HepG2 (cell line): ENCODE data around the gene GFY. TPM values are rescaled to one million over a fixed set of nuclear protein-coding genes. Genes with fewer than 3 reads are reported as not detected.

ENCODE experiments used
- AKAP8 ChIP-seq: sonication (generic); formaldehyde crosslinking; IDR thresholded peaks from 2 replicates; pipeline ENCODE4 v1.5.1; 2020; ENCODE audit warnings: mild to moderate bottlenecking, missing genetic modification reagents
- ARNT ChIP-seq: fragments of 450-650 bp; IDR thresholded peaks from 2 replicates; pipeline ENCODE4 v1.6.1; 2017
- ATRX ChIP-seq: sonication (generic); formaldehyde crosslinking; IDR thresholded peaks from 2 replicates; pipeline ENCODE4 v1.4.0; 2020; ENCODE audit warnings: missing genetic modification reagents, borderline replicate concordance
- CBFB ChIP-seq: sonication (generic); formaldehyde crosslinking; IDR thresholded peaks from 2 replicates; pipeline ENCODE4 v1.4.0; 2020; ENCODE audit warnings: missing genetic modification reagents
- EED ChIP-seq: sonication (generic); formaldehyde crosslinking; IDR thresholded peaks from 2 replicates; pipeline ENCODE4 v1.5.0; 2020; ENCODE audit warnings: mild to moderate bottlenecking, missing genetic modification reagents
- GLI4 ChIP-seq: sonication (generic); formaldehyde crosslinking; IDR thresholded peaks from 2 replicates; pipeline ENCODE4 v1.5.1; 2020; ENCODE audit warnings: missing genetic modification reagents, mild to moderate bottlenecking, moderate library complexity, borderline replicate concordance
- HNRNPLL ChIP-seq: fragments of 200-400 bp; formaldehyde crosslinking; IDR thresholded peaks from 2 replicates; pipeline ENCODE4 v1.6.1; 2017; ENCODE audit warnings: mild to moderate bottlenecking, low read depth, low read length; ENCODE audit not compliant: poor library complexity, severe bottlenecking
- KLF13 ChIP-seq: sonication (generic); formaldehyde crosslinking; IDR thresholded peaks from 2 replicates; pipeline ENCODE4 v1.4.0; 2020; ENCODE audit warnings: mild to moderate bottlenecking, missing genetic modification reagents
- THYN1 ChIP-seq: sonication (generic); formaldehyde crosslinking; IDR thresholded peaks from 2 replicates; pipeline ENCODE4 v1.8.1; 2023; ENCODE audit warnings: low read depth, mild to moderate bottlenecking, moderate library complexity, missing genetic modification reagents, borderline replicate concordance
- TOE1 ChIP-seq: sonication (generic); formaldehyde crosslinking; IDR thresholded peaks from 2 replicates; pipeline ENCODE4 v1.4.0; 2020; ENCODE audit warnings: mild to moderate bottlenecking, missing genetic modification reagents
- ZNF224 ChIP-seq: sonication (generic); formaldehyde crosslinking; IDR thresholded peaks from 2 replicates; pipeline ENCODE4 v1.5.0; 2020; ENCODE audit warnings: mild to moderate bottlenecking, missing genetic modification reagents
- ZNF629 ChIP-seq: sonication (generic); formaldehyde crosslinking; conservative IDR thresholded peaks from 2 replicates; pipeline ENCODE4 v1.5.0; 2020; ENCODE audit warnings: missing genetic modification reagents
- ZNF644 ChIP-seq: IDR thresholded peaks from 2 replicates; pipeline ENCODE4 v1.6.1; 2016; ENCODE audit warnings: low read depth
- polyA plus RNA-seq, 8 experiments: library from polyadenylated mRNA; depleted of rRNA in 3 of 8; stranded (reverse) in 7 of 8; unstranded in 1 of 8; fragments of >200 nt; fragmentation: Illumina TruSeq in 4 of 8; extraction: Trizol in 4 of 8; gene quantifications; 2 replicates each; pipeline versions ENCODE4 v1.2.1 to v1.2.3, GENCODE V29; 2011 to 2016; ENCODE audit warnings: low read depth in 4 of 8, missing spikeins in 1 of 8, mixed read lengths in 1 of 8; ENCODE audit not compliant: insufficient read depth in 1 of 8
- total RNA-seq, 5 experiments: library from RNA; depleted of rRNA; stranded (reverse); fragments of >200 nt; fragmentation: Illumina TruSeq; extraction: Trizol; gene quantifications; 2 replicates each; pipeline ENCODE4 v1.2.3, GENCODE V29; 2016; ENCODE audit warnings: low read depth in 1 of 5
- TF ChIP-seq, protein P1 (sequence below): sonication (generic); formaldehyde crosslinking; IDR thresholded peaks from 2 replicates; pipeline ENCODE4 v1.4.0; 2020; ENCODE audit warnings: missing genetic modification reagents
- TF ChIP-seq, protein P2 (sequence below): sonication (generic); formaldehyde crosslinking; IDR thresholded peaks from 2 replicates; pipeline ENCODE4 v1.5.0; 2020; ENCODE audit warnings: mild to moderate bottlenecking, missing genetic modification reagents
- TF ChIP-seq, protein P3 (sequence below): sonication (generic); formaldehyde crosslinking; conservative IDR thresholded peaks from 2 replicates; pipeline ENCODE4 v1.4.0; 2020; ENCODE audit warnings: mild to moderate bottlenecking, missing genetic modification reagents, moderate library complexity
- TF ChIP-seq, protein P4 (sequence below): sonication (generic); formaldehyde crosslinking; IDR thresholded peaks from 2 replicates; pipeline ENCODE4 v1.5.1; 2020; ENCODE audit warnings: missing genetic modification reagents, mild to moderate bottlenecking, borderline replicate concordance
- TF ChIP-seq, protein P5 (sequence below): sonication (generic); formaldehyde crosslinking; IDR thresholded peaks from 2 replicates; pipeline ENCODE4 v1.8.1; 2023; ENCODE audit warnings: mild to moderate bottlenecking, missing genetic modification reagents, borderline replicate concordance
- TF ChIP-seq, protein P6 (sequence below): sonication (generic); formaldehyde crosslinking; IDR thresholded peaks from 2 replicates; pipeline ENCODE4 v1.4.0; 2020; ENCODE audit warnings: missing genetic modification reagents, mild to moderate bottlenecking, borderline replicate concordance

GFY gene
- total and polyA plus RNA-seq, 2 of the 13 experiments (the other 11 are each of a cell fraction or from before 2014, with no cell fraction given): not detected

DNA sequence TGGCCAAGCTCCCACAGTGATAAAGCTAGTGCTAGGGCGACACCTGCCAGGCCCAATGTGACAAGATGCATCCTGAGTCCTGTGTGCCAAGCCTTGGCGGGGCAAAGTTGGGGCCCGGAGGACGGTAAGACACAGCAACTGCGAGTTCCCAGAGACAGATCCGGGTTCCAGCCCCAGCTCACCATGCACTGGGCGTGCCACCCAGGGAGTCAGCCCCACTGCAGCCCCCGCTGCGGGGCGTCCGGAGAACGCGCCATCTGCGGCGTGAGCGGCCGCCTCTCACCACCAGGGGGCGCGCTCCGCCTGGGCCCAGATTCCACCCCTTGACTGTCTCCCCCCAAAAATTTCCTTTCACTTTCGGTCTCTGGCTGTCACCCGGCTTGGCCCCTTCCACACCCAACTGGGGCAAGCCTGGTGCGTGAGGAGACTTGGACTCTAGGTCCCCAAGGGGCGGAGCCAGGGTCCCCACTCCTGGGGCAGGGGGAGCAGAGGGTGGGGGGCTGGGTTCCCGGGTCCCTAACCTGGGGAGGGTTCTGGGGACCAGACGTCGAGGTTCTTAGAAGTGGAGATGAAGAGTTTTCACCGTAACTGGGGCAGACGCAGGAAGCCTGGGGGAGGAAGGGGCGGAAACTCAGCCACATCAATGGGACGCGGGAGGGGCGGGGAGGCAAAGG, 48.8 kb downstream of the GFY start, which contains the start of gene FLT3LG (continued):
- TF ChIP-seq HNRNPLL: peak; percentile 87
- TF ChIP-seq CBFB: peak; percentile 54; the same call in 1 of the 2 replicates
- TF ChIP-seq AKAP8 (CRISPR knock-in tag): no peak
- TF ChIP-seq, protein P1, sequence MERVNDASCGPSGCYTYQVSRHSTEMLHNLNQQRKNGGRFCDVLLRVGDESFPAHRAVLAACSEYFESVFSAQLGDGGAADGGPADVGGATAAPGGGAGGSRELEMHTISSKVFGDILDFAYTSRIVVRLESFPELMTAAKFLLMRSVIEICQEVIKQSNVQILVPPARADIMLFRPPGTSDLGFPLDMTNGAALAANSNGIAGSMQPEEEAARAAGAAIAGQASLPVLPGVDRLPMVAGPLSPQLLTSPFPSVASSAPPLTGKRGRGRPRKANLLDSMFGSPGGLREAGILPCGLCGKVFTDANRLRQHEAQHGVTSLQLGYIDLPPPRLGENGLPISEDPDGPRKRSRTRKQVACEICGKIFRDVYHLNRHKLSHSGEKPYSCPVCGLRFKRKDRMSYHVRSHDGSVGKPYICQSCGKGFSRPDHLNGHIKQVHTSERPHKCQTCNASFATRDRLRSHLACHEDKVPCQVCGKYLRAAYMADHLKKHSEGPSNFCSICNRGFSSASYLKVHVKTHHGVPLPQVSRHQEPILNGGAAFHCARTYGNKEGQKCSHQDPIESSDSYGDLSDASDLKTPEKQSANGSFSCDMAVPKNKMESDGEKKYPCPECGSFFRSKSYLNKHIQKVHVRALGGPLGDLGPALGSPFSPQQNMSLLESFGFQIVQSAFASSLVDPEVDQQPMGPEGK (CRISPR knock-in tag): peak; percentile 95
- TF ChIP-seq ZNF644 (CRISPR knock-in tag): no peak
- TF ChIP-seq TOE1 (CRISPR knock-in tag): no peak
- no peak for TF ChIP-seq EED (CRISPR knock-in tag)
- no peak for TF ChIP-seq ZNF629 (CRISPR knock-in tag)
- TF ChIP-seq GLI4: no peak
- TF ChIP-seq, protein P2, sequence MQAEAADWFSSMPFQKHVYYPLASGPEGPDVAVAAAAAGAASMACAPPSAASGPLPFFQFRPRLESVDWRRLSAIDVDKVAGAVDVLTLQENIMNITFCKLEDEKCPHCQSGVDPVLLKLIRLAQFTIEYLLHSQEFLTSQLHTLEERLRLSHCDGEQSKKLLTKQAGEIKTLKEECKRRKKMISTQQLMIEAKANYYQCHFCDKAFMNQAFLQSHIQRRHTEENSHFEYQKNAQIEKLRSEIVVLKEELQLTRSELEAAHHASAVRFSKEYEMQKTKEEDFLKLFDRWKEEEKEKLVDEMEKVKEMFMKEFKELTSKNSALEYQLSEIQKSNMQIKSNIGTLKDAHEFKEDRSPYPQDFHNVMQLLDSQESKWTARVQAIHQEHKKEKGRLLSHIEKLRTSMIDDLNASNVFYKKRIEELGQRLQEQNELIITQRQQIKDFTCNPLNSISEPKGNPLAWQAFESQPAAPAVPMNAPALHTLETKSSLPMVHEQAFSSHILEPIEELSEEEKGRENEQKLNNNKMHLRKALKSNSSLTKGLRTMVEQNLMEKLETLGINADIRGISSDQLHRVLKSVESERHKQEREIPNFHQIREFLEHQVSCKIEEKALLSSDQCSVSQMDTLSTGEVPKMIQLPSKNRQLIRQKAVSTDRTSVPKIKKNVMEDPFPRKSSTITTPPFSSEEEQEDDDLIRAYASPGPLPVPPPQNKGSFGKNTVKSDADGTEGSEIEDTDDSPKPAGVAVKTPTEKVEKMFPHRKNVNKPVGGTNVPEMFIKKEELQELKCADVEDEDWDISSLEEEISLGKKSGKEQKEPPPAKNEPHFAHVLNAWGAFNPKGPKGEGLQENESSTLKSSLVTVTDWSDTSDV (CRISPR knock-in tag): no peak
- TF ChIP-seq KLF13 (CRISPR knock-in tag): 0 out of 2 replicates have a peak, but pooled peaks have one; percentile 49
- TF ChIP-seq THYN1 (CRISPR knock-in tag): no peak
- TF ChIP-seq ZNF224 (CRISPR knock-in tag): no peak
- TF ChIP-seq ATRX (CRISPR knock-in tag): no peak
- TF ChIP-seq ARNT: no peak
- TF ChIP-seq, protein P3, sequence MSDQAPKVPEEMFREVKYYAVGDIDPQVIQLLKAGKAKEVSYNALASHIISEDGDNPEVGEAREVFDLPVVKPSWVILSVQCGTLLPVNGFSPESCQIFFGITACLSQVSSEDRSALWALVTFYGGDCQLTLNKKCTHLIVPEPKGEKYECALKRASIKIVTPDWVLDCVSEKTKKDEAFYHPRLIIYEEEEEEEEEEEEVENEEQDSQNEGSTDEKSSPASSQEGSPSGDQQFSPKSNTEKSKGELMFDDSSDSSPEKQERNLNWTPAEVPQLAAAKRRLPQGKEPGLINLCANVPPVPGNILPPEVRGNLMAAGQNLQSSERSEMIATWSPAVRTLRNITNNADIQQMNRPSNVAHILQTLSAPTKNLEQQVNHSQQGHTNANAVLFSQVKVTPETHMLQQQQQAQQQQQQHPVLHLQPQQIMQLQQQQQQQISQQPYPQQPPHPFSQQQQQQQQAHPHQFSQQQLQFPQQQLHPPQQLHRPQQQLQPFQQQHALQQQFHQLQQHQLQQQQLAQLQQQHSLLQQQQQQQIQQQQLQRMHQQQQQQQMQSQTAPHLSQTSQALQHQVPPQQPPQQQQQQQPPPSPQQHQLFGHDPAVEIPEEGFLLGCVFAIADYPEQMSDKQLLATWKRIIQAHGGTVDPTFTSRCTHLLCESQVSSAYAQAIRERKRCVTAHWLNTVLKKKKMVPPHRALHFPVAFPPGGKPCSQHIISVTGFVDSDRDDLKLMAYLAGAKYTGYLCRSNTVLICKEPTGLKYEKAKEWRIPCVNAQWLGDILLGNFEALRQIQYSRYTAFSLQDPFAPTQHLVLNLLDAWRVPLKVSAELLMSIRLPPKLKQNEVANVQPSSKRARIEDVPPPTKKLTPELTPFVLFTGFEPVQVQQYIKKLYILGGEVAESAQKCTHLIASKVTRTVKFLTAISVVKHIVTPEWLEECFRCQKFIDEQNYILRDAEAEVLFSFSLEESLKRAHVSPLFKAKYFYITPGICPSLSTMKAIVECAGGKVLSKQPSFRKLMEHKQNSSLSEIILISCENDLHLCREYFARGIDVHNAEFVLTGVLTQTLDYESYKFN: 0 out of 2 replicates have a peak, but pooled peaks have one; percentile 31
- TF ChIP-seq, protein P4, sequence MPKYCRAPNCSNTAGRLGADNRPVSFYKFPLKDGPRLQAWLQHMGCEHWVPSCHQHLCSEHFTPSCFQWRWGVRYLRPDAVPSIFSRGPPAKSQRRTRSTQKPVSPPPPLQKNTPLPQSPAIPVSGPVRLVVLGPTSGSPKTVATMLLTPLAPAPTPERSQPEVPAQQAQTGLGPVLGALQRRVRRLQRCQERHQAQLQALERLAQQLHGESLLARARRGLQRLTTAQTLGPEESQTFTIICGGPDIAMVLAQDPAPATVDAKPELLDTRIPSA (CRISPR knock-in tag): no peak
- TF ChIP-seq, protein P5, sequence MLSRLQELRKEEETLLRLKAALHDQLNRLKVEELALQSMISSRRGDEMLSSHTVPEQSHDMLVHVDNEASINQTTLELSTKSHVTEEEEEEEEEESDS (CRISPR knock-in tag): no peak
- TF ChIP-seq, protein P6, sequence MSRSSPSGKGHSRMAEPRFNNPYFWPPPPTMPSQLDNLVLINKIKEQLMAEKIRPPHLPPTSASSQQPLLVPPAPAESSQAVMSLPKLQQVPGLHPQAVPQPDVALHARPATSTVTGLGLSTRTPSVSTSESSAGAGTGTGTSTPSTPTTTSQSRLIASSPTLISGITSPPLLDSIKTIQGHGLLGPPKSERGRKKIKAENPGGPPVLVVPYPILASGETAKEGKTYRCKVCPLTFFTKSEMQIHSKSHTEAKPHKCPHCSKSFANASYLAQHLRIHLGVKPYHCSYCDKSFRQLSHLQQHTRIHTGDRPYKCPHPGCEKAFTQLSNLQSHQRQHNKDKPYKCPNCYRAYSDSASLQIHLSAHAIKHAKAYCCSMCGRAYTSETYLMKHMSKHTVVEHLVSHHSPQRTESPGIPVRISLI: no peak
